CD14-positive monocyte (primary cell): Measurements from ENCODE around the gene NEK7. TPM values are rescaled to one million over a fixed set of nuclear protein-coding genes. Genes with fewer than 3 reads are reported as not detected.

Experiments
- DNase-seq, 3 donors: peaks; one replicate each; pipeline ENCODE4 v3.0.0-alpha.2; 2011 to 2022
- H2AFZ ChIP-seq: 2 replicates; pipeline ENCODE4 v1.6.0; 2012; ENCODE audit warnings: mild to moderate bottlenecking, low read depth, low read length, inconsistent platforms; ENCODE audit not compliant: insufficient read depth, poor library complexity, severe bottlenecking
- H3K27ac ChIP-seq, 2 donors: 1 replicate in 1 of 2; 2 replicates in 1 of 2; pipeline ENCODE4 v1.5.1; 2012 to 2013; ENCODE audit warnings: low read length in 2 of 2, control low read depth in 1 of 2, inconsistent platforms in 1 of 2, low read depth in 1 of 2, mild to moderate bottlenecking in 1 of 2
- H3K27me3 ChIP-seq, 2 donors: one replicate each; pipeline versions ENCODE4 v1.6.0 to v1.6.1; 2011 to 2013; ENCODE audit warnings: low read length in 2 of 2; ENCODE audit not compliant: control insufficient read depth in 2 of 2, insufficient read depth in 2 of 2
- H3K36me3 ChIP-seq, 2 donors: replicated peaks in 1 of 2; 1 replicate in 1 of 2; 2 replicates in 1 of 2; pipeline versions ENCODE4 v1.5.1 to v1.6.1; 2012 to 2013; ENCODE audit warnings: low read length in 2 of 2, control low read depth in 1 of 2, inconsistent platforms in 1 of 2, mild to moderate bottlenecking in 1 of 2; ENCODE audit not compliant: insufficient read depth in 2 of 2, control insufficient read depth in 1 of 2
- H3K4me1 ChIP-seq, 2 donors: 1 replicate in 1 of 2; 2 replicates in 1 of 2; pipeline versions ENCODE4 v1.5.1 to v1.6.1; 2012 to 2013; ENCODE audit warnings: low read length in 2 of 2, control low read depth in 1 of 2, inconsistent platforms in 1 of 2, mild to moderate bottlenecking in 1 of 2, moderate library complexity in 1 of 2; ENCODE audit not compliant: insufficient read depth in 2 of 2, control insufficient read depth in 1 of 2
- H3K4me2 ChIP-seq: replicated peaks from 2 replicates; pipeline ENCODE3; 2012; ENCODE audit warnings: low read length, moderate library complexity, mild to moderate bottlenecking; ENCODE audit not compliant: poor library complexity, severe bottlenecking; ENCODE audit errors: extremely low read depth
- H3K4me3 ChIP-seq, 3 experiments: fragments of 200-600 bp in 1 of 3; sonication (generic) in 1 of 3; replicated peaks in 1 of 3; 1 replicate in 2 of 3; 2 replicates in 1 of 3; pipeline ENCODE4 v1.5.1; 2011 to 2013; ENCODE audit warnings: low read length in 3 of 3, mild to moderate bottlenecking in 3 of 3, control low read depth in 2 of 3, low read depth in 2 of 3, inconsistent platforms in 1 of 3, moderate library complexity in 1 of 3
- H3K79me2 ChIP-seq: 2 replicates; pipeline ENCODE4 v1.6.0; 2012; ENCODE audit warnings: mild to moderate bottlenecking, control low read depth, inconsistent platforms, low read length, moderate library complexity; ENCODE audit not compliant: insufficient read depth
- H3K9ac ChIP-seq: 2 replicates; pipeline ENCODE4 v1.6.0; 2017; ENCODE audit warnings: low read length, mild to moderate bottlenecking; ENCODE audit not compliant: insufficient read depth, poor library complexity, severe bottlenecking
- H3K9me3 ChIP-seq, 2 donors: replicated peaks in 1 of 2; 1 replicate in 1 of 2; 2 replicates in 1 of 2; pipeline versions ENCODE4 v1.5.1 to v1.6.1; 2012 to 2013; ENCODE audit warnings: low read length in 2 of 2, control low read depth in 1 of 2; ENCODE audit not compliant: control insufficient read depth in 1 of 2, insufficient read depth in 1 of 2
- H4K20me1 ChIP-seq: 2 replicates; pipeline ENCODE4 v1.6.0; 2012; ENCODE audit warnings: mild to moderate bottlenecking, low read length, control low read depth, moderate library complexity; ENCODE audit not compliant: insufficient read depth
- H3K27ac Mint-ChIP-seq, 7 donors: one replicate each; pipeline ENCODE4 v1.8.0; 2020; ENCODE audit warnings: mild to moderate bottlenecking in 7 of 7, mixed read lengths in 7 of 7, moderate library complexity in 6 of 7, inconsistent platforms in 2 of 7
- H3K27me3 Mint-ChIP-seq, 3 donors: one replicate each; pipeline ENCODE4 v1.8.0; 2021 to 2022; ENCODE audit warnings: low read depth in 3 of 3, mild to moderate bottlenecking in 3 of 3, mixed read lengths in 3 of 3, moderate library complexity in 3 of 3, inconsistent platforms in 1 of 3
- H3K36me3 Mint-ChIP-seq, 2 donors: one replicate each; pipeline ENCODE4 v1.8.0; 2020; ENCODE audit warnings: mixed read lengths in 2 of 2, inconsistent platforms in 1 of 2, mild to moderate bottlenecking in 1 of 2
- H3K4me1 Mint-ChIP-seq: one replicate; pipeline ENCODE4 v1.8.0; 2020; ENCODE audit warnings: mild to moderate bottlenecking, mixed read lengths
- H3K4me3 Mint-ChIP-seq, 2 donors: one replicate each; pipeline ENCODE4 v1.8.0; 2020; ENCODE audit warnings: mild to moderate bottlenecking in 2 of 2, mixed read lengths in 2 of 2, moderate library complexity in 1 of 2
- H3K9me3 Mint-ChIP-seq, 7 donors: one replicate each; pipeline ENCODE4 v1.8.0; 2020 to 2022; ENCODE audit warnings: mixed read lengths in 7 of 7, mild to moderate bottlenecking in 6 of 7, moderate library complexity in 6 of 7, inconsistent platforms in 2 of 7
- WGBS: methylation state at CpG from one replicate; pipeline ENCODE4 v1.1.5; 2013; ENCODE audit warnings: missing lambda C conversion rate; ENCODE audit not compliant: insufficient coverage; 5-methylcytosine and 5-hydroxymethylcytosine counted together
- intact Hi-C, 2 donors: fragments of 100-400 bp; cut with micrococcal nuclease; formaldehyde crosslinking; loops; one replicate each; pipeline versions ENCODE4 v1.15.0 to v1.15.1; 2023
- polyA plus RNA-seq, 3 donors: library from polyadenylated mRNA; depleted of rRNA in 1 of 3; unstranded in 2 of 3; stranded (reverse) in 1 of 3; fragments of 300-500 nt in 2 of 3; fragments of >200 nt in 1 of 3; fragmentation: Illumina TruSeq in 2 of 3; gene quantifications; 1 replicate in 2 of 3; 2 replicates in 1 of 3; pipeline ENCODE4 v1.2.3, GENCODE V29; 2012 to 2021
- TF ChIP-seq, protein P1 (sequence below): fragments of 200-600 bp; IDR thresholded peaks from one replicate; pipeline ENCODE4 v1.8.0; 2022; ENCODE audit warnings: antibody characterized with exemption, mild to moderate bottlenecking

NEK7 gene
- polyA plus RNA-seq, 3 donors = 16.0 to 50.1 (median 46.5) TPM

GRCh38 chr1:198253668-198254067 lies 96.9 kb downstream of the NEK7 start:
- Mint-ChIP-seq H3K36me3 (peaks cover 3 to 7% of the 10 kb centered on the region in 2 donors), H3K27me3 (no peaks in the 10 kb centered on the region), H3K4me3 (no peak overlapping the region), H3K9me3 (no peaks in the 10 kb centered on the region), H3K4me1 (peaks cover 11% of the 10 kb centered on the region), H3K27ac (peak overlapping the region; percentile 31 to 92 (median 73))
- H3K9me3 ChIP-seq = no peaks in the 10 kb centered on the region
- peak; percentile 13 to 60 (median 47) for DNase-seq
- no CpG with 5 or more reads among the region's 1 CpG for WGBS
- peaks cover 5% of the 10 kb centered on the region for H3K79me2 ChIP-seq
- TF ChIP-seq, protein P1, sequence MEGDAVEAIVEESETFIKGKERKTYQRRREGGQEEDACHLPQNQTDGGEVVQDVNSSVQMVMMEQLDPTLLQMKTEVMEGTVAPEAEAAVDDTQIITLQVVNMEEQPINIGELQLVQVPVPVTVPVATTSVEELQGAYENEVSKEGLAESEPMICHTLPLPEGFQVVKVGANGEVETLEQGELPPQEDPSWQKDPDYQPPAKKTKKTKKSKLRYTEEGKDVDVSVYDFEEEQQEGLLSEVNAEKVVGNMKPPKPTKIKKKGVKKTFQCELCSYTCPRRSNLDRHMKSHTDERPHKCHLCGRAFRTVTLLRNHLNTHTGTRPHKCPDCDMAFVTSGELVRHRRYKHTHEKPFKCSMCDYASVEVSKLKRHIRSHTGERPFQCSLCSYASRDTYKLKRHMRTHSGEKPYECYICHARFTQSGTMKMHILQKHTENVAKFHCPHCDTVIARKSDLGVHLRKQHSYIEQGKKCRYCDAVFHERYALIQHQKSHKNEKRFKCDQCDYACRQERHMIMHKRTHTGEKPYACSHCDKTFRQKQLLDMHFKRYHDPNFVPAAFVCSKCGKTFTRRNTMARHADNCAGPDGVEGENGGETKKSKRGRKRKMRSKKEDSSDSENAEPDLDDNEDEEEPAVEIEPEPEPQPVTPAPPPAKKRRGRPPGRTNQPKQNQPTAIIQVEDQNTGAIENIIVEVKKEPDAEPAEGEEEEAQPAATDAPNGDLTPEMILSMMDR = no peak
- H3K36me3 ChIP-seq = no peaks in the 10 kb centered on the region
- H3K27ac ChIP-seq = peak overlapping the region in 1 of 2 donors; percentile 47
- H3K4me1 ChIP-seq = peaks cover 4 to 6% of the 10 kb centered on the region in 2 donors
- intact Hi-C loops = no loop called here
- no peak overlapping the region for H3K4me2 ChIP-seq
- H2AFZ ChIP-seq = no peak overlapping the region
- H3K4me3 ChIP-seq = no peak overlapping the region
- no peak overlapping the region for H3K9ac ChIP-seq
- no peaks in the 10 kb centered on the region for H3K27me3 ChIP-seq
- peaks cover 47% of the 10 kb centered on the region for H4K20me1 ChIP-seq

GRCh38 chr1:198254521-198254920 lies 97.7 kb downstream of the NEK7 start:
- DNase-seq = no peak
- Mint-ChIP-seq H3K27ac (no peak overlapping the region), H3K4me3 (no peak overlapping the region), H3K4me1 (peaks cover 11% of the 10 kb centered on the region), H3K36me3 (peaks cover 3 to 7% of the 10 kb centered on the region in 2 donors), H3K9me3 (no peaks in the 10 kb centered on the region), H3K27me3 (no peaks in the 10 kb centered on the region)
- H3K4me3 ChIP-seq = no peak overlapping the region
- no peaks in the 10 kb centered on the region for H3K27me3 ChIP-seq
- intact Hi-C loops = no loop called here
- peaks cover 54% of the 10 kb centered on the region for H4K20me1 ChIP-seq
- TF ChIP-seq, protein P1 = no peak
- no peaks in the 10 kb centered on the region for H3K36me3 ChIP-seq
- H3K9me3 ChIP-seq = no peaks in the 10 kb centered on the region
- H3K9ac ChIP-seq = no peak overlapping the region
- H3K4me1 ChIP-seq = peaks cover 4 to 6% of the 10 kb centered on the region in 2 donors
- no CpG with 5 or more reads among the region's 2 CpGs for WGBS
- no peak overlapping the region for H3K27ac ChIP-seq
- no peak overlapping the region for H3K4me2 ChIP-seq
- H3K79me2 ChIP-seq = peaks cover 5% of the 10 kb centered on the region
- no peak overlapping the region for H2AFZ ChIP-seq
